ENCODE measurements around the gene GOLGA6A.

The GOLGA6A gene

GRCh38 chr15:74042603-74043424, 39.5 kb downstream of the GOLGA6A start:
- Mint-ChIP-seq H3K36me3 (ENCODE audit: low read depth) (peaks cover 7% of the 10 kb centered on the region), H3K27ac (no peak overlapping the region), H3K4me3 (peak overlapping the region; percentile 31), H3K9me3 (no peaks in the 10 kb centered on the region), H3K4me1 (peaks cover 67% of the 10 kb centered on the region), H3K27me3 (ENCODE audit: low read depth, poor library complexity) (peaks cover 9% of the 10 kb centered on the region)
- no peak for DNase-seq
- TF ChIP-seq, protein P1, sequence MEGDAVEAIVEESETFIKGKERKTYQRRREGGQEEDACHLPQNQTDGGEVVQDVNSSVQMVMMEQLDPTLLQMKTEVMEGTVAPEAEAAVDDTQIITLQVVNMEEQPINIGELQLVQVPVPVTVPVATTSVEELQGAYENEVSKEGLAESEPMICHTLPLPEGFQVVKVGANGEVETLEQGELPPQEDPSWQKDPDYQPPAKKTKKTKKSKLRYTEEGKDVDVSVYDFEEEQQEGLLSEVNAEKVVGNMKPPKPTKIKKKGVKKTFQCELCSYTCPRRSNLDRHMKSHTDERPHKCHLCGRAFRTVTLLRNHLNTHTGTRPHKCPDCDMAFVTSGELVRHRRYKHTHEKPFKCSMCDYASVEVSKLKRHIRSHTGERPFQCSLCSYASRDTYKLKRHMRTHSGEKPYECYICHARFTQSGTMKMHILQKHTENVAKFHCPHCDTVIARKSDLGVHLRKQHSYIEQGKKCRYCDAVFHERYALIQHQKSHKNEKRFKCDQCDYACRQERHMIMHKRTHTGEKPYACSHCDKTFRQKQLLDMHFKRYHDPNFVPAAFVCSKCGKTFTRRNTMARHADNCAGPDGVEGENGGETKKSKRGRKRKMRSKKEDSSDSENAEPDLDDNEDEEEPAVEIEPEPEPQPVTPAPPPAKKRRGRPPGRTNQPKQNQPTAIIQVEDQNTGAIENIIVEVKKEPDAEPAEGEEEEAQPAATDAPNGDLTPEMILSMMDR (IDR thresholded peaks at IDR 0.05): no peak

DNA sequence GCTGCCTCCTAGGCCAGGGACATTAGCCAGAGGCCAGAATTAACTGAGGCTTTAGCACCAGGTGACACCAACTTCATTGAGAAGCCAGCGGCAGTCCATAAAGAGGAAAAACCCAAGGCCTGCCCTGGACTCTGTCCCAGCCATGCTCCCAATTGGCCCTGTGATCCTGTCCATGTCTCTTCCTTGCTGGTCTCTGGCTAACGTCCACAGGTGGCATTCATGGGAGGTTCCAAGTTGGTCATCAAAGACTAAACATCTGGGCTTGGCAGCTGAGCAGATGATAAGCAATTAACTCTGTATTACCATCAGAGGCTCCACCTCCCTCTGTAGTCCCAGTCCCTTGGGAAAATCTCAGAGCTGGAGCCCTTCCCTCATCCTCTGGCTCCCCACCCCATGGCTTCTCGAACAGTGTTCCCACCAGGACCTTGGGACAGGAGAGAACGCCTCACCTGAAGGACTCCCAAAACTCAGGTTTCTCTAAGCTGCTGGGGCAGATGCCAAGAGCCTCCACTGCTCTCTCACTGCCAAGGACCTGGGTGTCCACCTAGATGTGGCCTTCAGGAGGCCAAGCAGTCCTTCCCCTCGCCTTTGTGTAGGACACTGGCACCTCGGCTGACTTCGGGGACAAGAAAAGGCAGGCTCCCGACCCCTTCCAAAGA, 40.4 kb downstream of the GOLGA6A start:
- DNase-seq: no peak
- TF ChIP-seq, protein P1 (IDR thresholded peaks at IDR 0.05): no peak
- Mint-ChIP-seq H3K36me3 (ENCODE audit: low read depth) (peaks cover 7% of the 10 kb centered on the region), H3K27me3 (ENCODE audit: low read depth, poor library complexity) (peaks cover 9% of the 10 kb centered on the region), H3K27ac (no peak overlapping the region), H3K4me1 (peaks cover 70% of the 10 kb centered on the region), H3K9me3 (no peaks in the 10 kb centered on the region), H3K4me3 (no peak overlapping the region)

GRCh38 chr15:74041311-74041756, 41.0 kb downstream of the GOLGA6A start:
- no peak overlapping the region for H3K4me3 Mint-ChIP-seq
- no peak for DNase-seq
- H3K9me3 Mint-ChIP-seq: no peaks in the 10 kb centered on the region
- H3K27me3 Mint-ChIP-seq (ENCODE audit: low read depth, poor library complexity): peaks cover 9% of the 10 kb centered on the region
- peaks cover 7% of the 10 kb centered on the region for H3K36me3 Mint-ChIP-seq (ENCODE audit: low read depth)
- peaks cover 73% of the 10 kb centered on the region for H3K4me1 Mint-ChIP-seq
- H3K27ac Mint-ChIP-seq: no peak overlapping the region
- TF ChIP-seq, protein P1 (IDR thresholded peaks at IDR 0.05): no peak

- peak overlapping the region; percentile 62 for H3K27ac Mint-ChIP-seq
- peaks cover 74% of the 10 kb centered on the region for H3K4me1 Mint-ChIP-seq
- TF ChIP-seq, protein P1 (IDR thresholded peaks at IDR 0.05): no peak
- H3K36me3 Mint-ChIP-seq (ENCODE audit: low read depth): peaks cover 7% of the 10 kb centered on the region
- peaks cover 9% of the 10 kb centered on the region for H3K27me3 Mint-ChIP-seq (ENCODE audit: low read depth, poor library complexity)
- no peaks in the 10 kb centered on the region for H3K9me3 Mint-ChIP-seq
- DNase-seq: no peak
- no peak overlapping the region for H3K4me3 Mint-ChIP-seq
Observed at GRCh38 chr15:74040109-74040850, 42.1 kb downstream of the GOLGA6A start.

DNA sequence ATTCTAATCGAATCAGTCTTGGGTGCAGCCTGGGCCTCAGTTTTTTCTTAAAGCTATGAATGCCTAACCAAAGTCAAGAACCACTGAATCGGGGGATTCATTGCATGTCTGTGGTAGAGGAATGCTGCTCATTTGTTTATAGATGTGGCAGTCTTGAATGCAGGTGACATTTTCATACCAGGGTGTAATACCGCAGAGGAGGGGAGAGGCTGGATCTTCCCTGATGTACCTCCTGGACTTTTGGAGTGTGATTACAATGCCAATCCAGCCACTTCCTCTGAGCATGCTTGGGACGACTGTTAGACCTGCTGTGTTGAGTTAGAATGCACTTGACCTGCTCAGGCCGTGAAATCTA, 42.7 kb downstream of the GOLGA6A start:
- H3K4me1 Mint-ChIP-seq: peaks cover 74% of the 10 kb centered on the region

More for the DNA sequence above, 42.7 kb downstream of the GOLGA6A start:
- H3K4me3 Mint-ChIP-seq: no peak overlapping the region
- TF ChIP-seq, protein P1 (IDR thresholded peaks at IDR 0.05): no peak
- H3K36me3 Mint-ChIP-seq (ENCODE audit: low read depth): peaks cover 7% of the 10 kb centered on the region
- no peaks in the 10 kb centered on the region for H3K9me3 Mint-ChIP-seq
- no peak overlapping the region for H3K27ac Mint-ChIP-seq
- no peak for DNase-seq
- H3K27me3 Mint-ChIP-seq (ENCODE audit: low read depth, poor library complexity): peaks cover 9% of the 10 kb centered on the region
